T-helper 9 cell (primary cell): ENCODE data around the gene MT1X.
"Not testable (repeated sequence)": the region's sequence is repeated elsewhere in the genome, so short reads cannot be mapped to it uniquely, and the experiment has no call there.

Experiments
- DNase-seq: peaks from one replicate; pipeline ENCODE4 v3.0.0-alpha.2; 2020

The MT1X gene

GRCh38 chr16:56715126-56715525, 32.9 kb downstream of the MT1X start:
- DNase-seq, result no peak

GRCh38 chr16:56716761-56717160, 34.5 kb downstream of the MT1X start:
- DNase-seq, result no peak

- DNase-seq, result not testable (repeated sequence)
Observed at GRCh38 chr16:56717532-56717931, 35.3 kb downstream of the MT1X start.

DNA sequence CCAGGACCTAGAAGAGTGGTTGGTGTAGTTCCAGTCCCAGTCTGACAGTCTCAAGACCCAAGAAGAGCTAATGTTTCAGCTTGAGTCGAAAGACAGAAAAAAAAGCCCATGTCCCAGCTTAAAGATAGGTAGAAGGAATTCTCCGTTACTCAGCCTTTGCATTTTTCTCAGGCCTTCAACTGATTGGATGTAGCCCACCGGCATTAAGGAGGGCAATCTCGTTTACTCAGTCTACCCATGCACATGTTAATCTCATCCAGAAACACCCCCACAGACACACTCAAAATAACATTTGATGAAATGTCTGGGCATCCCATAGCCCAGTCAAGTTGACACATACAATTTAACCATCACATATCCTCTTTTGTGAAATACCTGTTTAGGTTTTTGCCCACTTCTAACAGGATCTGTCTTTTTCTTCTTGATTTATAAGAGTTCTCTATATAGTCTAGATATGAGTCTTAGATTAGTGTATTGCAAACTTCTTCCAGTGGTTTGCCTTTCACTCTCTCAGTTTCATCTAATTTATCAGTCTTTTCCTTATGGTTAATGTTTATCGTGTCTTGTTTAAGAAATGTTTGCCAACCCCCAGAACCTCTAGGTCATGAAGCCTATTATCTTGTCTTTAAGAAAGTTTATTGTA, 40.1 kb downstream of the MT1X start:
- no peak for DNase-seq

DNA sequence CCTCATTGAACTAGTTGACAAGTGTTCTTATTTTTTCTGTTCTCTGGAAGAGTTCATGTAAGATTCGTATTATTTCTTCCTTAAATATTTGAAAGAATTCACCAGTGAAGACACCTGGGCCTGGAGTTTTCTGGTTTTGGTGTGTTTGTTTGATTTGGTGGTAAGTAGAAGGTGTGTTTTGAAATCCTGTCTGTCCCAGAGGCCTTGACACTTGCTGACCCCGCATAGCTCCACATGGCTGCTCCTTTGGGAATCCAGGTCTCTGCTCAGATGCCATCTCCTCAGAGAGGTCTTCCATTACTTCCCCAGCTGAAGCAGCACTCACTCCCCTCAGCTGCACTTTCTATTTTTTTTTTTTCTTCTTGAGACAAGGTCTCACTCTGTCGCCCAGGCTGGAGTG, 41.9 kb downstream of the MT1X start:
- DNase-seq, result no peak

DNA sequence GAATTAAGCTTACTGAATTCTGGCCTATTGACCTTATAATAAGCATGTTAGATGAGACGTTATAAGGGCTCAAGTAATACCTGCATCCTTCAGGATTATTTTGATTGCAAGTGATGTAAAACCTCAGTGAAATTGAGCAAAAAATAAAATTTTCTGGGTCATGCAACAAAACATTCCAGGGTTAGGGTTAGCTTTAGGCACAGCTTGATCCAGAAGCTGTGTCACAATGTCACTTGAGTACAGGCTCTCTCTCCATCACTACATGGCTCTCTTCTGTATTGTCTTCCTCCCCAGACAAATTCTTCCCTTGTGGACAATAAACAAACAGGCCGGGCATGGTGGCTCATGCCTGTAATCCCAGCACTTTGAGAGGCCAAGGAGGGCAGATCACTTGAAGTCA, 44.0 kb downstream of the MT1X start:
- no peak for DNase-seq

DNA sequence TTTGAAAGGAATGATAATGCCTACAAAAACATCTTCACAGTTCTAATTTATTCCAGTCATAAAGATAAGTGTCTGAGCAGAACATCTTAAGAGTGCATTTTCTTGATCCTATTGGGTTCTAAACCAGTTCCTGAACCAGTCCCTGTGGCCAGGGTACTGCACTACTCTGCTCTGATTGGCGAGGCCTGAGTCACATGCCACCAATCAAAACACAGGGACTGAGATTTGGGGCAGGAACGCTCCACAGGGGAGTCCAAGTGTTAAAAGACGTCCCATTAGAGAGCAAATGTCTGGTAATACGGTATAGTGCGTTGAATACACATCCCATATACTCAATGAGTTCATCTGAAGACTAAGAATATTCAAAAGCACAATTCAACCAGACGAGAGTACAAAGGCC, 44.7 kb downstream of the MT1X start:
- no peak for DNase-seq

GRCh38 chr16:56728027-56728426, 45.8 kb downstream of the MT1X start:
- DNase-seq, result no peak

GRCh38 chr16:56728980-56729734, 46.9 kb downstream of the MT1X start:
- DNase-seq, result no peak

DNA sequence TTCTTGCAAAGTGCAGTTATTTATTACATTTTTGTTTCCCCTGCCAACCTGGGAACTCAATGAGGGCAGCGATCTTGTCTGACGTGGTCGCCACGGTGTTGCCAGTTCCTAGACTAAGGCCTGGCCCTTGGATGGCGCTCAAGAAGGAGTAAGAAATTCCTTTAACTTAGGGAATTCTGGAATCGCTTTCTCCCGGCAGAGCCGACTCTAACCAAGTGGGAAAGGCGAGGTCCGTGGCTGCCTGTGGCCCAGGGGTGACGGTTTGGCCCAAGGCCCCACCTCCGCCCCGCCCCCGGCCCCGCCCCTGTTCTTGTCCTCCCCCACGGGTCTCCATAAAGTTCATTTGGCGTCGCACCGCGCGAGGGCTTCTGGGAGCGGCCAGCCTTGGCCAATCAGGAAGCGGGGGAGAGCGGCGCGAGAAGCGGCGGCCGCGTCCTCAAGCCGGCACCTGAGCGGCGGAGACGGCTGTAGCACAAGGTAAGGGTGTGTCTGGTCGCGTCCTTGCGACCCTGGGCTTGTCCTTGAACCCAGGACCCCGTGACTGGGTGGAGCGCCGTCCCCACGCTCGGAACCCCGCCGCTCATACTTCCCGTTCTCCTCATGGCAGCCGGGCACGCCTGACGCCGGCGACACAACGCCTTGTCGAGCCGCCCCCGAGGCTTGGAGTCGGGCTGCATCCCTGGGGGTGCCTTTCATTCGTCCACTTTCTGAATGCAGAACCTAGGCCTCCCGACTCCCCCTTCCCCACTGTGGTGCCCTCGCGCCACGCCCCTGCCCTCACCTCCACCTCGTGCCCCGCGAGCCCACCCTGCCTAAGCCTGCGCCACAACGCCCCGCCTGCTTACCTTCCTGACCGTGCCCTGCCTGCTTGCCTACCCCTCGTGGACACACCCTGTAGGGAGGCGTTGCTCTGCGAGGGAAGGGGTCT, 47.7 kb downstream of the MT1X start, which contains the start of gene NUP93:
Gene NUP93, plus strand, starts transcription at position 395 of the 928 bp plus-strand sequence. CDS start 18,119 bp downstream, outside the sequence.
- peak; percentile 84 for DNase-seq

DNA sequence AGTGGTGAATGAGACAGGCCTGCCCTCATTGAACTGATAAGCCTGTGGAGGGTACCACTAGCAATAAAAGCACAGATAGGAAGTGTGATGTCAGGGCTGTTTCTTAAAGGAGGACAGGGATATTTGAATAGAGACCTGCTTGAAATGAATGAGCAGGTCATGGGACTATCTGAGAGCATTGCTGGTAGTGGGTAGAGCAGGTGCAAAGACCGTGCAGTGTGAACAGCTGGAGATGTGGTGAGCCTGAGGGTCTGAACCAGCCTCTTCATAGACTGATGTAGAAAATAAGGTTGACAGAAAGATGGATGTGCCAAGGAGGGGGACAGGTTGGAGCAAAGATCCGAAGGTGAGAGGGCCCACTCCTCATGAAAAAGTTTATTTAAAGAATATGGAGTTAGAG, 50.1 kb downstream of the MT1X start:
- no peak for DNase-seq

- DNase-seq, result no peak
Observed at GRCh38 chr16:56732832-56733231, 50.6 kb downstream of the MT1X start.
